ENCODE data around the gene CDK11A. TPM values are rescaled to one million over a fixed set of nuclear protein-coding genes. Genes with fewer than 3 reads are reported as not detected.
"Not testable (repeated sequence)": the region's sequence is repeated elsewhere in the genome, so short reads cannot be mapped to it uniquely, and the experiment has no call there.

CDK11A gene
- total RNA-seq, 4 donors from 2014 or later = 9.0 to 14.6 (median 11.6) TPM

GRCh38 chr1:1680031-1680911 is 43.9 kb downstream of the CDK11A start:
- TF ChIP-seq CTCF (IDR thresholded peaks at IDR 0.05 in 4 of 5, conservative IDR thresholded peaks at IDR 0.05 in 1 of 5) = no peak
- no peak for TF ChIP-seq POLR2A (IDR thresholded peaks at IDR 0.05)
- H3K27me3 ChIP-seq = no peaks in the 10 kb centered on the region
- H3K27ac ChIP-seq = no peak overlapping the region
- intact Hi-C loops (cut with DNase I; ENCODE audit: low total_unique reads) (no loop called here), in situ Hi-C loops (cut with MboI; ENCODE audit: low sequenced_read_pairs in 4 of 4) (no loop called here)
- ATAC-seq = no peak
- no peaks in the 10 kb centered on the region for H3K36me3 ChIP-seq
- no peak overlapping the region for H3K4me3 ChIP-seq
- DNase-seq = no peak
- H3K9me3 ChIP-seq = no peaks in the 10 kb centered on the region
- peaks cover 0 to 7% of the 10 kb centered on the region in 2 donors for H3K4me1 ChIP-seq

- Histone ChIP-seq H3K9me3 (no peaks in the 10 kb centered on the region), H3K4me3 (no peak overlapping the region), H3K36me3 (peaks cover 0 to 7% of the 10 kb centered on the region in 2 donors), H3K27ac (no peak overlapping the region), H3K4me1 (peaks cover 0 to 7% of the 10 kb centered on the region in 2 donors), H3K27me3 (no peaks in the 10 kb centered on the region)
- in situ Hi-C loops (cut with MboI; ENCODE audit: low sequenced_read_pairs in 4 of 4) = no loop called here
- no peak for DNase-seq
- intact Hi-C loops (cut with DNase I; ENCODE audit: low total_unique reads) = no loop called here
- TF ChIP-seq POLR2A (IDR thresholded peaks at IDR 0.05) = no peak
- TF ChIP-seq CTCF (IDR thresholded peaks at IDR 0.05 in 4 of 5, conservative IDR thresholded peaks at IDR 0.05 in 1 of 5) = no peak
- ATAC-seq = no peak
These were observed 45.4 kb downstream of the CDK11A start for GRCh38 chr1:1678581-1679380.

GRCh38 chr1:1677718-1678580 is 46.2 kb downstream of the CDK11A start:
- Histone ChIP-seq H3K27me3 (no peaks in the 10 kb centered on the region), H3K9me3 (no peaks in the 10 kb centered on the region), H3K27ac (peak overlapping the region in 1 of 4 donors; percentile 41), H3K36me3 (peaks cover 0 to 12% of the 10 kb centered on the region in 2 donors), H3K4me1 (peaks cover 0 to 7% of the 10 kb centered on the region in 2 donors), H3K4me3 (no peak overlapping the region)
- DNase-seq (no peak), ATAC-seq (no peak)
- no peak for TF ChIP-seq CTCF (IDR thresholded peaks at IDR 0.05 in 4 of 5, conservative IDR thresholded peaks at IDR 0.05 in 1 of 5)
- no peak for TF ChIP-seq POLR2A (IDR thresholded peaks at IDR 0.05)
- in situ Hi-C loops (cut with MboI; ENCODE audit: low sequenced_read_pairs in 4 of 4) = no loop called here
- intact Hi-C loops (cut with DNase I; ENCODE audit: low total_unique reads) = no loop called here

- DNase-seq; in situ Hi-C loops (cut with MboI; ENCODE audit: low sequenced_read_pairs in 4 of 4); ATAC-seq; H3K9me3 ChIP-seq; intact Hi-C loops (cut with DNase I; ENCODE audit: low total_unique reads); H3K4me3 ChIP-seq; H3K27ac ChIP-seq; H3K4me1 ChIP-seq; H3K27me3 ChIP-seq: not testable (repeated sequence)
- peaks cover 0 to 29% of the 10 kb centered on the region in 2 donors for H3K36me3 ChIP-seq
These were observed 48.1 kb downstream of the CDK11A start for GRCh38 chr1:1676087-1676486.

- H3K4me3 ChIP-seq; H3K9me3 ChIP-seq; H3K27me3 ChIP-seq; ATAC-seq; H3K27ac ChIP-seq; H3K4me1 ChIP-seq; intact Hi-C loops (cut with DNase I; ENCODE audit: low total_unique reads); in situ Hi-C loops (cut with MboI; ENCODE audit: low sequenced_read_pairs in 4 of 4); DNase-seq: not testable (repeated sequence)
- H3K36me3 ChIP-seq = peaks cover 0 to 33% of the 10 kb centered on the region in 2 donors
These were observed 48.9 kb downstream of the CDK11A start for GRCh38 chr1:1675218-1675617.

- H3K4me1 ChIP-seq; H3K27me3 ChIP-seq; H3K9me3 ChIP-seq; ATAC-seq; H3K4me3 ChIP-seq; intact Hi-C loops (cut with DNase I; ENCODE audit: low total_unique reads); DNase-seq; in situ Hi-C loops (cut with MboI; ENCODE audit: low sequenced_read_pairs in 4 of 4); H3K27ac ChIP-seq: not testable (repeated sequence)
- H3K36me3 ChIP-seq = peaks cover 0 to 38% of the 10 kb centered on the region in 2 donors
These were observed 49.4 kb downstream of the CDK11A start for GRCh38 chr1:1674806-1675205.

Measured in gastrocnemius medialis (tissue), 4 donors.